ENCODE data around the gene CRTC2.

CRTC2 gene

DNA sequence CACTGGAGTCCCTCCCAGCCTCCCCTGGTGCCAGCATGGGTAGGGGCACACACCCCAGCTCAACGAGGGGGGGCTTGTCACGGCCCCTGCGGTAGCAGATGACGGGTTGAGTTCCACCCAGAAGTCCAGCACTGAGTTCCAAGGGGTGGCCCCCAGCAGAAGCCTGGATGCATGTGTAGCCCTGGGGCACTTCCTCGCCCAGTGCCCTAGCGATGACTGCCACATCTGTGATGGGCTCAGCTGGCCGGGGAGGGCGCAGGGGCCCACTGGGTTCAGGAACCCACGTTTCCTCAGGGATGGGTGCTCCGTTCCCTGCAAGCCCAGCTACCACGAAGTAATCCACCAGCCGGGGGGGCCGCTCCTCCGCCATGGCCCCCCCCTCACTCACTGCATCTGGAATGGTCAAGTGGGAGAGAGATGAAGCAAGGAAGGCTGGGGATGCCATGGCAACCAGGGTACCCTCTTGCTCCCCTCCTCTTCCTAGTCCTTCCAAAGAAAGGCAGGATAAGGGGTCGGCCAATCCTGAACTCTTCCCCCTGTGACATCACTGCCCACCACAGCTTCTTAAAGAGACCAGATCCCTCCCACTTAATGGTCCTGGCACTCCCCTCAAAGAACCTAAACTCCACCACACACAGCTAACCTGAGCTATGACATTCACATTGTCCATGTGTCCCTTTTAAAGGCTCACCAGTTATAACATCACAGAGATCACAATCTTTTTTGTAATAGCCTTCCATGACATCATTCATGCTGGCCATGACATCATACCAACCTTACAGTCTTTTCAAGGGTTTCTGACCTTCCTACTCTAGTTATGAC, 14.2 kb downstream of the CRTC2 start:
- TF ChIP-seq, protein P1, sequence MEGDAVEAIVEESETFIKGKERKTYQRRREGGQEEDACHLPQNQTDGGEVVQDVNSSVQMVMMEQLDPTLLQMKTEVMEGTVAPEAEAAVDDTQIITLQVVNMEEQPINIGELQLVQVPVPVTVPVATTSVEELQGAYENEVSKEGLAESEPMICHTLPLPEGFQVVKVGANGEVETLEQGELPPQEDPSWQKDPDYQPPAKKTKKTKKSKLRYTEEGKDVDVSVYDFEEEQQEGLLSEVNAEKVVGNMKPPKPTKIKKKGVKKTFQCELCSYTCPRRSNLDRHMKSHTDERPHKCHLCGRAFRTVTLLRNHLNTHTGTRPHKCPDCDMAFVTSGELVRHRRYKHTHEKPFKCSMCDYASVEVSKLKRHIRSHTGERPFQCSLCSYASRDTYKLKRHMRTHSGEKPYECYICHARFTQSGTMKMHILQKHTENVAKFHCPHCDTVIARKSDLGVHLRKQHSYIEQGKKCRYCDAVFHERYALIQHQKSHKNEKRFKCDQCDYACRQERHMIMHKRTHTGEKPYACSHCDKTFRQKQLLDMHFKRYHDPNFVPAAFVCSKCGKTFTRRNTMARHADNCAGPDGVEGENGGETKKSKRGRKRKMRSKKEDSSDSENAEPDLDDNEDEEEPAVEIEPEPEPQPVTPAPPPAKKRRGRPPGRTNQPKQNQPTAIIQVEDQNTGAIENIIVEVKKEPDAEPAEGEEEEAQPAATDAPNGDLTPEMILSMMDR (IDR thresholded peaks at IDR 0.05; ENCODE audit: low read depth, low read length), result no peak
- DNase-seq (ENCODE audit: extremely low read depth, low read depth), result no peak

DNA sequence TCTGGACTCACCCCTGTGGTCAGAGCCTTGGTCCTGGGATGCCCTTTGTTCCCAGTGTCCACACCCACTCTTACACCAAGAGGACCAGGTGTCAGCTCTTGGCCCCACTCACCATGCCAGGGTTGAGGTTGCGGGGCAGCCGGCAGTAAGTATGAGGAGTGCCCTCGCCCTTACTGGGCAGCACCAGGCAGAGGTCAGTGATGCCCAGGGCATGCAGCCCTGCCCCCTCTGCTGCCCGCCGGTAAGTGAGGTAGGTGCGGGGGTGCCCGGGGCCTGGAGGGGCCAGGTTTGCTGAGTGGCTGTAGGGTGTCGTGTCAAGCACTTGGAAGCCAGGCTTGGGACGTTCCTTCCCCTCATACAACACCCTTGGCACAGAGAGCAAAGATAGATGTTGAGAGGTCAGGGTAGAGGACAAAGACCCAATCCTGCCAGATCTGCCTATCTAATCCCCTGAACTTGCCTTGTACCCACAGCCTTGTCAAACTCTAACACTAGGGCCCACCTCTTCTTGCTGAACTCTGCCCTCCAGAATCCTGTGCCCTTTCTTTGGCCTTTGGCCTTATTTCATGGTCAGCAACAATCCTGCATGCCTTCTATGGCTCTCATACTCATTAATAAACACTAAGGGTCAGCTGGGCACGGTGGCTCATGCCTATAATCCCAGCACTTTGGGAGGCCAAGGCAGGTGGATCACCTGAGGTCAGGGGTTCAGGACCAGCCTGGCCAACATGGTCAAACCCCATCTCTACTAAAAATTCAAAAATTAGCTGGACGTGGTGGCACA, 15.5 kb downstream of the CRTC2 start:
- no peak for DNase-seq (ENCODE audit: extremely low read depth, low read depth)
- TF ChIP-seq, protein P1 (IDR thresholded peaks at IDR 0.05; ENCODE audit: low read depth, low read length), result no peak

DNA sequence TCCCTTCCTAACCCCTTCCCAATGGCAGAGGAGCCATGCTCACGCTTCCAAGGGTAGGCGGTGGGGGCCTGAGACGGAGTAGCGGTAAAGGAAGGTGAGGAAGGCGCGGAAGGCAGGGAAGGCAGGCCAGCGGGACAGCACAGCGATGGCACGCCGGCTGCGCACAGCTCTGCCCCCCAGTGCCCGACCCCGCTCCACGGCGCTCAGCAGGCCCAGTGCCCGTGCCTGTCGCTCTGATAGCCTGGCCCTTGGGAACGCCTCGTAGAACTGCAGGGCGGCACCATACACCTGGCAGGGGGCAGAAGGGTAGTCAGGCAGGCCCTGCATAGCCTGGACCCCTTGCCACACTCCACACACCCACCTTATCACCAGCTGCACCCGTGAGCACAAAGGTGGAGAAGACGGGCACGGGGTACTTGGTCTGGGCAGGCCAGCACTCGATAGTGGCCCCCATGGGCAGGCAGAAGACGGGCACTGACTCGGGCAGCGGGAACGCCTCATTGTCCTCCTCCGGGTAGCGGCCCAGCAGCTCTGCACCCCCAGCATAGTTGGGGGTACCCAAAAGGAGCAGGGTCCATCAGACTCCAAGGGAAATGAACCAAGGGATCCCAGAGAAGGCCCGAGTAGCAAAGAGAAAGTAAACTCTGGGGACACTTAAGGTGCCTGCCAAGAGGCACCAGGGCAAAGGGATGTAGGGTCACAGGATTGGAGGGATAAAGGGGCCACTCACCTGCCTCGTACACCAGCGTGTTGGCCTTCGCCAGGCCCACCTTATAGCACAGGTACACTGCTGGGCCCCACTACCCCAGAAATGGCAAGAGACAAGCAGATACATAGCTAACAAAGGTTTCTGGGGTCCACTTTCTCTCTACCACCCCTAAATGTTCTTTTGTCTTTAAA, 16.3 kb downstream of the CRTC2 start:
- DNase-seq (ENCODE audit: extremely low read depth, low read depth), result no peak

DNA sequence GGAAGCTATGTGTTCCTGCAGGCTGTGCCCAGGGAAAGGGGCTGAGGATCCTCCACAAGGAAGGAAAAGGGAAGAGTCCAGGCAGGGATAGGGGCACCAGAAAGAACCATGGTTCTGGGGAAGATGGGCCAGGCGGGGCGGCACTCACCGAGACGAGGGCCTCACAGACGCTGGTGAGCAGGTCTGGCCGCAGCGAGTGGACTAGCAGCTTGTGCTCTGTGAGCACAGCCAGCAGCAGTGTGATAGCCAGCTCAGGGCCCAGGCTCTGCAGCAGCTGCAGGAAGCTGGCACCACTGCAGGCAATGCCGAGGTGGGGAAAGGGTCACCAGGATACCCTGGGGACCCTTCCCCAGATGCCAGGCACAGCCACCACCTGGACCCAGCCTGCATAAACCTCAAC, 17.7 kb downstream of the CRTC2 start:
- DNase-seq (ENCODE audit: extremely low read depth, low read depth), result no peak
- TF ChIP-seq, protein P1 (IDR thresholded peaks at IDR 0.05; ENCODE audit: low read depth, low read length), result no peak

More for the DNA sequence above, 16.3 kb downstream of the CRTC2 start:
- TF ChIP-seq, protein P1 (IDR thresholded peaks at IDR 0.05; ENCODE audit: low read depth, low read length), result no peak

DNA sequence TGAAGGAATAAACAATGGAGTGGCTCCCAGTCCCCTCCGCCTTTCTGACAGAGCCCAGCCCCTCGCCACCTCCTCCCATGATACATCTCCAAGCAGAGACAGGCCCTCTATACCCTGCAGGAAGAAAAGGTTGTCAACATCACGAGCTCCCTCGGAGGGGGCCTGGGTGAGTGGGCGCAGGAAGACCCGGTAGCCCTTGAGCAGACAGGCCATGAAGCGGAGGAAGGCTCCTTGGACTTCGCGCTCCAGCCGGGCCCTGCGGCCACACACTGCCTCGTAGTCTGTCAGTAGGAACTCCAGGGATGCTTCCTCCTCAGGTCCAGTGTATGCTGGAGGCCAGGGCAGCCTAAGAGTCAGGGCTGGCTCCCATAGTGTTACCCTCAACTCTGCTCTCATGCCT, 18.9 kb downstream of the CRTC2 start:
- TF ChIP-seq, protein P1 (IDR thresholded peaks at IDR 0.05; ENCODE audit: low read depth, low read length), result no peak
- DNase-seq (ENCODE audit: extremely low read depth, low read depth), result no peak

DNA sequence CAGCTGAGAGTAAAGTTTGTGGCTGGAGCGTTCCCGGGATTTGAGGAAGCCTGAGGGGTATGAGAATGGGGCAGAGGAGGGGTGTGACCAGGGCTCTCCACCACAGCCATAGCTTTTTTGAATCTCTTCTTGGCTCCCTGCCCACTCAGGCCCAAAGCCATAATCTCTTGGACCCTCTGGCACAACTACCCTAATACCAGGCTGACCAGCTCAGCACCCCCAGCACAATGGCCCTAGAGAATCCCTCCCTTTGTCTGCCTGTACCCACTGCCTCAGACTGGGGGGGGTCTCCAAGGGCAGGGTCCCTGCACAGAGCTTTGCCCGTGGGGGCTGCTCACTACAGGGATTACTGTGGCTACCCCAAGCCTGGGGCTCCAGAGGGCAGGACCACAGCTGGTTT, 19.4 kb downstream of the CRTC2 start:
- TF ChIP-seq, protein P1 (IDR thresholded peaks at IDR 0.05; ENCODE audit: low read depth, low read length), result no peak
- DNase-seq (ENCODE audit: extremely low read depth, low read depth), result no peak
